Neural cell (in vitro differentiated cells): ENCODE results near the gene VPS8.

Experiments
- CTCF ChIP-seq: fragments of 450-650 bp; IDR thresholded peaks from 2 replicates; pipeline ENCODE4 v1.5.1; 2014; ENCODE audit warnings: antibody characterized with exemption, mild to moderate bottlenecking, moderate library complexity; ENCODE audit not compliant: poor library complexity, severe bottlenecking
- EP300 ChIP-seq: fragments of 450-650 bp; conservative IDR thresholded peaks from 2 replicates; pipeline ENCODE4 v1.6.1; 2014; ENCODE audit warnings: antibody characterized with exemption, mild to moderate bottlenecking, moderate library complexity; ENCODE audit not compliant: poor library complexity, severe bottlenecking

DNA sequence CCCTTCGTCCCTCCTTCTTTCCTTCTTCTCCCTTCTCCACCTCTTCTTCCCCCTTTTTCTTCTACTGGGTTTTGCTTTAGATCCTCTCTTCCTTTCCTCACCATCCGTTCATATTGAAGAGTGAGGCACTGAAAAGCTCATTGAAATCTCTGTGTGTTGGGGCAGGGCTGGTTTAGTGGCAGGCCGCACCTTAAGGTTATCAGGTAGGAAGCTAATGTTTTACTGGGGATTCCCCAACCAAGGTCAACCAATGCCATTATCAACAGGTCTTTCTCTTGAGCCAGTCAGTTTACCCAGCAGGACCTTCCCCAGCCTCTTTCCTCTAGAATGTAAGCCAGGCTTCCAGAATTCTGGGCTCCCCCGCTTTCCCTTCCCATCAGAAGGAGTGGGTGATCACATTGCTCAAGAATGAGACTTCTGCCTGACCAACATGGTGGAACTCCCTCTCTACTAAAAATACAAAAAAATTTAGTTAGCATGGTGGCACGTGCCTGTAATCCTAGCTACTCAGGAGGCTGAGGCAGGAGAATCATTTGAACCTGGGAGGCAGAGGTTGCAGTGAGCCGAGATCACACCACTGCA is 11.5 kb upstream of the VPS8 start:
- no peak for TF ChIP-seq EP300
- no peak for TF ChIP-seq CTCF
